Measurements from ENCODE around the gene CIRBP. TPM values are rescaled to one million over a fixed set of nuclear protein-coding genes. Genes with fewer than 3 reads are reported as not detected.
A peak's percentile ranks its signal among the peaks of the same experiment; 100 is the strongest.

CIRBP gene
- total and polyA plus RNA-seq, 9 of the 15 experiments (the other 6 are each of a cell fraction or from before 2014, with no cell fraction given), result 20.5 to 327 (median 176) TPM

- TF ChIP-seq CHAMP1 (IDR thresholded peaks at IDR 0.05) (no peak), TAF1 (IDR thresholded peaks at IDR 0.05; ENCODE audit: control insufficient read depth, extremely low read depth, insufficient read depth, low read length, severe bottlenecking) (no peak), SRSF1 (IDR thresholded peaks at IDR 0.05; ENCODE audit: low read depth, low read length) (no peak), NFE2L1 (tag; IDR thresholded peaks at IDR 0.05; ENCODE audit: borderline replicate concordance, low read depth) (no peak), HES1 (IDR thresholded peaks at IDR 0.05; ENCODE audit: low read depth) (no peak), SREBF1 (IDR thresholded peaks at IDR 0.05; ENCODE audit: borderline replicate concordance, low read depth, low read length) (0 out of 2 replicates have a peak, but pooled peaks have one; percentile 4), ZKSCAN3 (CRISPR knock-in tag; IDR thresholded peaks at IDR 0.05) (no peak), XRCC5 (IDR thresholded peaks at IDR 0.05; ENCODE audit: low read depth, low read length) (no peak), ZKSCAN8 (CRISPR knock-in tag; IDR thresholded peaks at IDR 0.05) (no peak), ATF3 (IDR thresholded peaks at IDR 0.05) (no peak), ATF3 (CRISPR knock-in tag; conservative IDR thresholded peaks at IDR 0.05) (no peak; the same call in 1 of the 2 replicates), ZKSCAN1 (IDR thresholded peaks at IDR 0.05; ENCODE audit: low read depth, low read length) (no peak), KLF6 (CRISPR knock-in tag; IDR thresholded peaks at IDR 0.05; ENCODE audit: borderline replicate concordance) (no peak), ZNF766 (CRISPR knock-in tag; conservative IDR thresholded peaks at IDR 0.05) (no peak; the same call in 1 of the 2 replicates), MYC (IDR thresholded peaks at IDR 0.05; ENCODE audit: low read depth, low read length) (peak; percentile 95), MYC (CRISPR knock-in tag; IDR thresholded peaks at IDR 0.05; ENCODE audit: borderline replicate concordance, low read depth) (0 out of 2 replicates have a peak, but pooled peaks have one; percentile 55), FOXA1 (IDR thresholded peaks at IDR 0.05; ENCODE audit: borderline replicate concordance) (no peak), HDAC3 (IDR thresholded peaks at IDR 0.05; ENCODE audit: borderline replicate concordance, partially characterized antibody) (no peak), HNRNPH1 (optimal IDR thresholded peaks at IDR 0.05; ENCODE audit: low read depth, low read length) (peak; percentile 63), SRF (CRISPR knock-in tag; IDR thresholded peaks at IDR 0.05) (0 out of 4 replicates have a peak, but pooled peaks of 1 of the 2 experiments have one; percentile 54), CBX1 (IDR thresholded peaks at IDR 0.05; ENCODE audit: low read depth) (no peak; the same call in 1 of the 2 replicates), SMARCA5 (IDR thresholded peaks at IDR 0.05) (no peak), RBFOX2 (IDR thresholded peaks at IDR 0.05; ENCODE audit: low read depth, low read length) (peak; percentile 100), SPI1 (IDR thresholded peaks at IDR 0.05; ENCODE audit: borderline replicate concordance, low read depth, low read length) (peak; percentile 62), NBN (IDR thresholded peaks at IDR 0.05; ENCODE audit: low read depth) (0 out of 2 replicates have a peak, but pooled peaks have one; percentile 28)
Measured at GRCh38 chr19:1269478-1270212, 513 bp downstream of the CIRBP start (continued).

Measured in K562 (cell line).